PFSK-1 (cell line): ENCODE data around the gene RNF223.

Source experiments
- POLR2AphosphoS5 ChIP-seq: IDR thresholded peaks from 2 replicates; pipeline ENCODE4 v1.6.1; 2012; ENCODE audit warnings: low read depth, mild to moderate bottlenecking, control low read depth, low read length, moderate library complexity
- TF ChIP-seq, protein P1 (sequence below), 2 experiments: IDR thresholded peaks; 2 replicates each; pipeline versions ENCODE4 v1.6.1 to v1.8.0; 2011 to 2012; ENCODE audit warnings: low read depth in 2 of 2, low read length in 2 of 2, control low read depth in 1 of 2, inconsistent platforms in 1 of 2, mild to moderate bottlenecking in 1 of 2, moderate library complexity in 1 of 2; ENCODE audit not compliant: insufficient read depth in 1 of 2

DNA sequence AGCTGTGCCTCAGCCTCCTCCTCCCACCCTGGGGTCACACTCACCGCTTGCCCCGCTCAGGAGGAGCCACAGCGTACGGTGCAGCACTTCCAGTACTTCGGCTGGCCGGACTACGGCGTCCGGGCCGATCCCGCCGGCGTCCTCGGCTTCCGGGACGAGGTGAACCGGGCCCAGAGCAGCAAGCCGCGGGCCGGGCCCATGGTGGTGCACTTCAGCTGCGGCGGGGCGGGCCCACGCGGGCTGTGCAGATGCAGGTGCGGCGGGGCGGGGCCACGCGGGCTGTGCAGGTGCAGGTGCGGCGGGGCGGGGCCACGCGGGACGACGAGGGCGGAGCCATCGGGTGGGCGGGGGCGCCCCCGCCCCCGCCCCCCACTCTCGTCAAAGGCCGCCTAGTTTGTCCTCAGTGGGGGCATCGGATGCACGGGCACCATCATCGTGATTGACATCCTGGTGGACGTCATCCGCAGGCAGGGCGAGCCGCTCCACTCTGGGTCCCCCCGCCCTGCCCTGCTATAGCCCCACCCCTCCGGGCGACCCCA lies 5.5 kb downstream of the RNF223 start:
- TF ChIP-seq, protein P1, sequence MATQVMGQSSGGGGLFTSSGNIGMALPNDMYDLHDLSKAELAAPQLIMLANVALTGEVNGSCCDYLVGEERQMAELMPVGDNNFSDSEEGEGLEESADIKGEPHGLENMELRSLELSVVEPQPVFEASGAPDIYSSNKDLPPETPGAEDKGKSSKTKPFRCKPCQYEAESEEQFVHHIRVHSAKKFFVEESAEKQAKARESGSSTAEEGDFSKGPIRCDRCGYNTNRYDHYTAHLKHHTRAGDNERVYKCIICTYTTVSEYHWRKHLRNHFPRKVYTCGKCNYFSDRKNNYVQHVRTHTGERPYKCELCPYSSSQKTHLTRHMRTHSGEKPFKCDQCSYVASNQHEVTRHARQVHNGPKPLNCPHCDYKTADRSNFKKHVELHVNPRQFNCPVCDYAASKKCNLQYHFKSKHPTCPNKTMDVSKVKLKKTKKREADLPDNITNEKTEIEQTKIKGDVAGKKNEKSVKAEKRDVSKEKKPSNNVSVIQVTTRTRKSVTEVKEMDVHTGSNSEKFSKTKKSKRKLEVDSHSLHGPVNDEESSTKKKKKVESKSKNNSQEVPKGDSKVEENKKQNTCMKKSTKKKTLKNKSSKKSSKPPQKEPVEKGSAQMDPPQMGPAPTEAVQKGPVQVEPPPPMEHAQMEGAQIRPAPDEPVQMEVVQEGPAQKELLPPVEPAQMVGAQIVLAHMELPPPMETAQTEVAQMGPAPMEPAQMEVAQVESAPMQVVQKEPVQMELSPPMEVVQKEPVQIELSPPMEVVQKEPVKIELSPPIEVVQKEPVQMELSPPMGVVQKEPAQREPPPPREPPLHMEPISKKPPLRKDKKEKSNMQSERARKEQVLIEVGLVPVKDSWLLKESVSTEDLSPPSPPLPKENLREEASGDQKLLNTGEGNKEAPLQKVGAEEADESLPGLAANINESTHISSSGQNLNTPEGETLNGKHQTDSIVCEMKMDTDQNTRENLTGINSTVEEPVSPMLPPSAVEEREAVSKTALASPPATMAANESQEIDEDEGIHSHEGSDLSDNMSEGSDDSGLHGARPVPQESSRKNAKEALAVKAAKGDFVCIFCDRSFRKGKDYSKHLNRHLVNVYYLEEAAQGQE (IDR thresholded peaks at IDR 0.05; ENCODE audit: insufficient read depth in 1 of 2, low read depth in 2 of 2, low read length in 2 of 2), result no peak
- TF ChIP-seq POLR2AphosphoS5, result no peak
